Measurements from ENCODE around the gene ANKRD55. TPM values are rescaled to one million over a fixed set of nuclear protein-coding genes. Genes with fewer than 3 reads are reported as not detected.
"Not testable (repeated sequence)": the region's sequence is repeated elsewhere in the genome, so short reads cannot be mapped to it uniquely, and the experiment has no call there.

The ANKRD55 gene
- total and polyA plus RNA-seq, 9 donors = 0.05 to 0.25 (median 0.23) TPM; not detected in 6

- Histone ChIP-seq H3K4me3 (no peak overlapping the region), H3K27me3 (no peaks in the 10 kb centered on the region), H3K4me1 (ENCODE audit: insufficient read depth) (no peaks in the 10 kb centered on the region), H3K36me3 (no peaks in the 10 kb centered on the region), H3K9me3 (no peaks in the 10 kb centered on the region), H3K27ac (no peak overlapping the region)
- intact Hi-C loops (cut with DNase I) = no loop called here
- no peak for DNase-seq
- no peak for TF ChIP-seq EP300 (IDR thresholded peaks at IDR 0.05)
- TF ChIP-seq POLR2A (IDR thresholded peaks at IDR 0.05) = no peak
- no peak for TF ChIP-seq CTCF (IDR thresholded peaks at IDR 0.05)
- WGBS, 3 donors = 74 to 87% (median 83%) methylated on average over 7 of the region's 7 CpGs
These were observed 17.9 kb downstream of the ANKRD55 start for GRCh38 chr5:56215019-56215830.

- intact Hi-C loops (cut with DNase I); H3K4me3 ChIP-seq; H3K9me3 ChIP-seq; DNase-seq; H3K27ac ChIP-seq; H3K4me1 ChIP-seq (ENCODE audit: insufficient read depth); H3K36me3 ChIP-seq; H3K27me3 ChIP-seq: not testable (repeated sequence)
- 89 to 91% (median 90%) methylated on average over 4 of the region's 4 CpGs for WGBS, 3 donors
These were observed 19.1 kb downstream of the ANKRD55 start for GRCh38 chr5:56213886-56214535.

- intact Hi-C loops (cut with DNase I) = no loop called here
- no peaks in the 10 kb centered on the region for H3K4me1 ChIP-seq (ENCODE audit: insufficient read depth)
- no peak for DNase-seq
- no peaks in the 10 kb centered on the region for H3K36me3 ChIP-seq
- H3K27ac ChIP-seq = no peak overlapping the region
- no peak overlapping the region for H3K4me3 ChIP-seq
- no peaks in the 10 kb centered on the region for H3K27me3 ChIP-seq
- 67 to 83% (median 83%) methylated on average over 4 of the region's 4 CpGs for WGBS, 3 donors
- no peaks in the 10 kb centered on the region for H3K9me3 ChIP-seq
- TF ChIP-seq EP300 (IDR thresholded peaks at IDR 0.05) = no peak
- no peak for TF ChIP-seq POLR2A (IDR thresholded peaks at IDR 0.05)
- no peak for TF ChIP-seq CTCF (IDR thresholded peaks at IDR 0.05)
These were observed 20.8 kb downstream of the ANKRD55 start for GRCh38 chr5:56212130-56212879.

GRCh38 chr5:56211298-56211865 is 21.7 kb downstream of the ANKRD55 start:
- intact Hi-C loops (cut with DNase I) = no loop called here
- DNase-seq = no peak
- WGBS, 3 donors = 51 to 58% (median 51%) methylated on average over 2 of the region's 2 CpGs
- no peak overlapping the region for H3K27ac ChIP-seq
- no peaks in the 10 kb centered on the region for H3K9me3 ChIP-seq
- no peaks in the 10 kb centered on the region for H3K4me1 ChIP-seq (ENCODE audit: insufficient read depth)
- no peaks in the 10 kb centered on the region for H3K27me3 ChIP-seq
- H3K36me3 ChIP-seq = no peaks in the 10 kb centered on the region
- no peak overlapping the region for H3K4me3 ChIP-seq
- no peak for TF ChIP-seq CTCF (IDR thresholded peaks at IDR 0.05)
- TF ChIP-seq POLR2A (IDR thresholded peaks at IDR 0.05) = no peak
- no peak for TF ChIP-seq EP300 (IDR thresholded peaks at IDR 0.05)
